WERI-Rb-1 (cell line): ENCODE measurements around the gene FBXO28.

Experiments used
- DNase-seq: peaks from one replicate; pipeline ENCODE4 v3.0.0-alpha.2; 2020
- H3K27ac ChIP-seq: fragments of 250-450 bp; sonication (Bioruptor Pico); 2 replicates; pipeline ENCODE4 v1.5.1; 2020; ENCODE audit warnings: mild to moderate bottlenecking, moderate library complexity
- H3K27me3 ChIP-seq: fragments of 250-450 bp; sonication (Bioruptor Pico); 2 replicates; pipeline ENCODE4 v1.5.1; 2021; ENCODE audit warnings: mild to moderate bottlenecking, low read depth, moderate library complexity; ENCODE audit not compliant: insufficient read depth, severe bottlenecking
- H3K36me3 ChIP-seq: fragments of 250-450 bp; sonication (Bioruptor Pico); 2 replicates; pipeline ENCODE4 v1.5.1; 2020; ENCODE audit warnings: mild to moderate bottlenecking, moderate library complexity
- H3K4me3 ChIP-seq: 2 replicates; pipeline ENCODE4 v1.5.1; 2011; ENCODE audit warnings: low read depth, mild to moderate bottlenecking, control low read depth, low read length
- H3K9me3 ChIP-seq: fragments of 250-450 bp; sonication (Bioruptor Pico); 2 replicates; pipeline ENCODE4 v1.5.1; 2021; ENCODE audit warnings: mild to moderate bottlenecking, moderate library complexity; ENCODE audit not compliant: severe bottlenecking
- CTCF ChIP-seq: IDR thresholded peaks from 2 replicates; pipeline ENCODE4 v1.5.1; 2011; ENCODE audit warnings: low read depth, mild to moderate bottlenecking, control low read depth, inconsistent platforms, low read length

Gene FBXO28

GRCh38 chr1:224183591-224184312 is 69.8 kb downstream of the FBXO28 start:
- peak; percentile 28 for DNase-seq
- H3K9me3 ChIP-seq = no peaks in the 10 kb centered on the region
- H3K36me3 ChIP-seq = no peaks in the 10 kb centered on the region; the same call in 1 of the 2 replicates
- no peak for TF ChIP-seq CTCF
- peak overlapping the region; percentile 91 for H3K27ac ChIP-seq
- H3K27me3 ChIP-seq = no peaks in the 10 kb centered on the region
- H3K4me3 ChIP-seq = peak overlapping the region; percentile 57

DNA sequence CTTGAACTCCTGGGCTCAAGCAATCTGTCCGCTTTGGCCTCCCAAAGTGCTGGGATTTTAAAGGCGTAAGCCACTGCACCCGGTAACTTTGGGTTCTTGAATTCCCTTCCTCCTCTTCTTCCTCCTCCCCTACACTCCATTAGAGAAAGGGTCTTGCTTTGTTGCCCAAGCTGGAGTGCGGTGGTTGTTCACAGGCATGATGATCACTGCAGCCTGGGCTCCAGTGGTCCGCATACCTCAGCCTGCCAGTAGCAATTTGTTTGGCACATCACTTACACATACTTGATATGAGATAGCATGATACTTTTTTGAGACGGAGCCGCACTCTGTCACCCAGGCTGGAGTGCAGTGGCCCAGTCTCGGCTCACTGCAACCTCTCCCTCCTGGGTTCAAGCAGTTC is 71.3 kb downstream of the FBXO28 start:
- H3K27ac ChIP-seq = no peak overlapping the region
- H3K9me3 ChIP-seq = no peaks in the 10 kb centered on the region
- H3K36me3 ChIP-seq = no peaks in the 10 kb centered on the region; the same call in none of the 2 replicates
- no peak for DNase-seq
- H3K27me3 ChIP-seq = no peaks in the 10 kb centered on the region
- H3K4me3 ChIP-seq = no peak overlapping the region
- TF ChIP-seq CTCF = no peak

DNA sequence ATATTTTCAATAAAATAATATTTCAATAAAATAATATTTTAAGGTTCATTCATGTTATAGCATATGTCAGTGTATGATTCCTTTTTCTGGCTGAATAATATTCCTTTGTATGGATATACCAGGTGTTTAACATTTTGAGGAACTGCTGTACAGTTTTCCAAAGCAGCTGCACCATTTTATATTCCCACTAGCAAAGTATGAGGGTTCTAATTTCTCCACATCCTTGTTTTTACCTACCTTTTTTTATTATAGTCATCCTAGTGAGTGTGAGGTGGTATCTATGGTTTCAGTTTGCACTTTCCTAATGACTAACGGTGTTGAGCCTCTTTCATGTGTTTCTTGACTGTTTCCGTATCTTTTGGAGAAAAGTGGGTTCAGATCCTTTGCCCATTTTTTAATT is 74.4 kb downstream of the FBXO28 start:
- Histone ChIP-seq H3K27me3 (no peaks in the 10 kb centered on the region), H3K9me3 (no peaks in the 10 kb centered on the region), H3K36me3 (peaks cover under 1% of the 10 kb centered on the region), H3K27ac (no peak overlapping the region), H3K4me3 (no peak overlapping the region)
- DNase-seq = no peak
- TF ChIP-seq CTCF = no peak

DNA sequence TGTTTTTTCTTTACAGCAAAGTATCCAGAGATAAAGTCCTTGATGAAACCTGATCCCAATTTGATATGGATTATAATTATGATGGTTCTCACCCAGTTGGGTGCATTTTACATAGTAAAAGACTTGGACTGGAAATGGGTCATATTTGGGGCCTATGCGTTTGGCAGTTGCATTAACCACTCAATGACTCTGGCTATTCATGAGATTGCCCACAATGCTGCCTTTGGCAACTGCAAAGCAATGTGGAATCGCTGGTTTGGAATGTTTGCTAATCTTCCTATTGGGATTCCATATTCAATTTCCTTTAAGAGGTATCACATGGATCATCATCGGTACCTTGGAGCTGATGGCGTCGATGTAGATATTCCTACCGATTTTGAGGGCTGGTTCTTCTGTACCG is 75.7 kb downstream of the FBXO28 start:
- peaks cover 3% of the 10 kb centered on the region for H3K36me3 ChIP-seq
- no peak for TF ChIP-seq CTCF

DNA sequence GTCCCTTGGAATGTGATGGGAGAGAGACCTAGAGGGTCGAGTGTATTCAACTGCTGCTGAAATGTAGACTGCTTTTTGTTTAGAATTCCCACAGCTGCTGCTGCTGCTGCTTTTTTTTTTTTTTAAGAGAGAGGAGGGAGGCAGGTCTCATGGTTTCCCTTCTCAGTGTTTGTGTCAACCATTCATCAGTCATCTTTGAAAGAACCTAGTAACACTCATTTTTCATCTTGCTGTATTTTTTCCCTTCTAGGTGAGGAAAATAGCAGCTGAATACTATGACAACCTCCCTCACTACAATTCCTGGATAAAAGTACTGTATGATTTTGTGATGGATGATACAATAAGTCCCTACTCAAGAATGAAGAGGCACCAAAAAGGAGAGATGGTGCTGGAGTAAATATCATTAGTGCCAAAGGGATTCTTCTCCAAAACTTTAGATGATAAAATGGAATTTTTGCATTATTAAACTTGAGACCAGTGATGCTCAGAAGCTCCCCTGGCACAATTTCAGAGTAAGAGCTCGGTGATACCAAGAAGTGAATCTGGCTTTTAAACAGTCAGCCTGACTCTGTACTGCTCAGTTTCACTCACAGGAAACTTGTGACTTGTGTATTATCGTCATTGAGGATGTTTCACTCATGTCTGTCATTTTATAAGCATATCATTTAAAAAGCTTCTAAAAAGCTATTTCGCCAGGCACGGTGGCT is 78.3 kb downstream of the FBXO28 start:
- H3K27me3 ChIP-seq = no peaks in the 10 kb centered on the region
- peaks cover 3% of the 10 kb centered on the region for H3K36me3 ChIP-seq
- DNase-seq = no peak
- TF ChIP-seq CTCF = no peak
- no peak overlapping the region for H3K27ac ChIP-seq
- no peak overlapping the region for H3K4me3 ChIP-seq
- H3K9me3 ChIP-seq = no peaks in the 10 kb centered on the region

More for the DNA sequence above, 75.7 kb downstream of the FBXO28 start:
- no peak for DNase-seq
- Histone ChIP-seq H3K27me3 (no peaks in the 10 kb centered on the region), H3K27ac (no peak overlapping the region), H3K4me3 (no peak overlapping the region), H3K9me3 (no peaks in the 10 kb centered on the region)
